ENCODE results near the gene KLHL24.
A peak's percentile ranks its signal among the peaks of the same experiment; 100 is the strongest.

The KLHL24 gene

GRCh38 chr3:183590442-183590841, 45.0 kb upstream of the KLHL24 start:
- H4K20me1 ChIP-seq (ENCODE audit: insufficient read depth, low read length): no peaks in the 10 kb centered on the region
- TF ChIP-seq EZH2phosphoT487 (IDR thresholded peaks at IDR 0.05; ENCODE audit: low read depth) (no peak), CTCF (IDR thresholded peaks at IDR 0.05; ENCODE audit: low read depth, low read length) (no peak)
- H3K9ac ChIP-seq (ENCODE audit: low read length): no peak overlapping the region
- peaks cover 16% of the 10 kb centered on the region; the same call in 1 of the 2 replicates for H3K27me3 ChIP-seq (ENCODE audit: low read depth, low read length)
- peaks cover 52% of the 10 kb centered on the region for H3K4me1 ChIP-seq (ENCODE audit: low read length)
- H3K4me2 ChIP-seq (ENCODE audit: low read length): peak overlapping the region; percentile 74; the same call in 1 of the 2 replicates
- no peak overlapping the region for H3K4me3 ChIP-seq (ENCODE audit: low read length)
- H3K9me3 ChIP-seq (ENCODE audit: insufficient read depth, low read length): no peaks in the 10 kb centered on the region
- no peaks in the 10 kb centered on the region for H3K79me2 ChIP-seq (ENCODE audit: low read length)
- H3K27ac ChIP-seq (ENCODE audit: low read length): peak overlapping the region; percentile 85; the same call in 1 of the 2 replicates
- no peaks in the 10 kb centered on the region for H3K36me3 ChIP-seq (replicated peaks; ENCODE audit: low read depth, low read length)
- no peak overlapping the region for H2AFZ ChIP-seq (ENCODE audit: low read depth, low read length)

GRCh38 chr3:183591881-183592521, 43.4 kb upstream of the KLHL24 start:
- H3K27ac ChIP-seq (ENCODE audit: low read length): peak overlapping the region; percentile 85
- TF ChIP-seq EZH2phosphoT487 (IDR thresholded peaks at IDR 0.05; ENCODE audit: low read depth) (peak; percentile 86), CTCF (IDR thresholded peaks at IDR 0.05; ENCODE audit: low read depth, low read length) (peak; percentile 76)
- H3K9ac ChIP-seq (ENCODE audit: low read length): peak overlapping the region; percentile 64
- H3K27me3 ChIP-seq (ENCODE audit: low read depth, low read length): peaks cover 16% of the 10 kb centered on the region; the same call in 1 of the 2 replicates
- peaks cover 5% of the 10 kb centered on the region; the same call in 1 of the 2 replicates for H3K9me3 ChIP-seq (ENCODE audit: insufficient read depth, low read length)
- H4K20me1 ChIP-seq (ENCODE audit: insufficient read depth, low read length): no peaks in the 10 kb centered on the region
- peak overlapping the region; percentile 74 for H3K4me2 ChIP-seq (ENCODE audit: low read length)
- H3K36me3 ChIP-seq (replicated peaks; ENCODE audit: low read depth, low read length): no peaks in the 10 kb centered on the region
- H3K79me2 ChIP-seq (ENCODE audit: low read length): no peaks in the 10 kb centered on the region
- H3K4me3 ChIP-seq (ENCODE audit: low read length): peak overlapping the region; percentile 59
- H3K4me1 ChIP-seq (ENCODE audit: low read length): peaks cover 49% of the 10 kb centered on the region
- peak overlapping the region; percentile 35; the same call in 1 of the 2 replicates for H2AFZ ChIP-seq (ENCODE audit: low read depth, low read length)

GRCh38 chr3:183592821-183593220, 42.6 kb upstream of the KLHL24 start:
- no peaks in the 10 kb centered on the region for H3K79me2 ChIP-seq (ENCODE audit: low read length)
- TF ChIP-seq CTCF (IDR thresholded peaks at IDR 0.05; ENCODE audit: low read depth, low read length): no peak
- no peak for TF ChIP-seq EZH2phosphoT487 (IDR thresholded peaks at IDR 0.05; ENCODE audit: low read depth)
- peaks cover 41% of the 10 kb centered on the region for H3K4me1 ChIP-seq (ENCODE audit: low read length)
- H4K20me1 ChIP-seq (ENCODE audit: insufficient read depth, low read length): no peaks in the 10 kb centered on the region
- H3K9ac ChIP-seq (ENCODE audit: low read length): peak overlapping the region; percentile 55; the same call in 1 of the 2 replicates
- H3K27me3 ChIP-seq (ENCODE audit: low read depth, low read length): peaks cover 16% of the 10 kb centered on the region; the same call in 1 of the 2 replicates
- peaks cover 10% of the 10 kb centered on the region; the same call in 1 of the 2 replicates for H3K9me3 ChIP-seq (ENCODE audit: insufficient read depth, low read length)
- H3K36me3 ChIP-seq (replicated peaks; ENCODE audit: low read depth, low read length): peaks cover under 1% of the 10 kb centered on the region
- H3K4me3 ChIP-seq (ENCODE audit: low read length): peak overlapping the region; percentile 53
- H3K4me2 ChIP-seq (ENCODE audit: low read length): peak overlapping the region; percentile 74
- H2AFZ ChIP-seq (ENCODE audit: low read depth, low read length): peak overlapping the region; percentile 35; the same call in 1 of the 2 replicates
- peak overlapping the region; percentile 85 for H3K27ac ChIP-seq (ENCODE audit: low read length)

- H4K20me1 ChIP-seq (ENCODE audit: insufficient read depth, low read length): no peaks in the 10 kb centered on the region
- H3K27me3 ChIP-seq (ENCODE audit: low read depth, low read length): peaks cover 6% of the 10 kb centered on the region; the same call in 1 of the 2 replicates
- no peak overlapping the region for H3K4me3 ChIP-seq (ENCODE audit: low read length)
- no peak for TF ChIP-seq EZH2phosphoT487 (IDR thresholded peaks at IDR 0.05; ENCODE audit: low read depth)
- no peak for TF ChIP-seq CTCF (IDR thresholded peaks at IDR 0.05; ENCODE audit: low read depth, low read length)
- H2AFZ ChIP-seq (ENCODE audit: low read depth, low read length): no peak overlapping the region
- no peak overlapping the region for H3K27ac ChIP-seq (ENCODE audit: low read length)
- peaks cover 17% of the 10 kb centered on the region; the same call in 1 of the 2 replicates for H3K9me3 ChIP-seq (ENCODE audit: insufficient read depth, low read length)
- H3K9ac ChIP-seq (ENCODE audit: low read length): no peak overlapping the region
- peaks cover 33% of the 10 kb centered on the region for H3K4me1 ChIP-seq (ENCODE audit: low read length)
- no peaks in the 10 kb centered on the region for H3K79me2 ChIP-seq (ENCODE audit: low read length)
- H3K4me2 ChIP-seq (ENCODE audit: low read length): no peak overlapping the region
- H3K36me3 ChIP-seq (replicated peaks; ENCODE audit: low read depth, low read length): peaks cover 10% of the 10 kb centered on the region
Observed at GRCh38 chr3:183594636-183595035, 40.8 kb upstream of the KLHL24 start.
